CD4-positive, alpha-beta T cell treated with Interleukin-15 for 4 hours (primary cell): ENCODE data around the gene COTL1.
A peak's percentile ranks its signal among the peaks of the same experiment; 100 is the strongest.

Source experiments
- DNase-seq: peaks from one replicate; pipeline ENCODE4 v3.0.0-alpha.2; 2020; ENCODE audit warnings: low spot score

COTL1 gene

DNA sequence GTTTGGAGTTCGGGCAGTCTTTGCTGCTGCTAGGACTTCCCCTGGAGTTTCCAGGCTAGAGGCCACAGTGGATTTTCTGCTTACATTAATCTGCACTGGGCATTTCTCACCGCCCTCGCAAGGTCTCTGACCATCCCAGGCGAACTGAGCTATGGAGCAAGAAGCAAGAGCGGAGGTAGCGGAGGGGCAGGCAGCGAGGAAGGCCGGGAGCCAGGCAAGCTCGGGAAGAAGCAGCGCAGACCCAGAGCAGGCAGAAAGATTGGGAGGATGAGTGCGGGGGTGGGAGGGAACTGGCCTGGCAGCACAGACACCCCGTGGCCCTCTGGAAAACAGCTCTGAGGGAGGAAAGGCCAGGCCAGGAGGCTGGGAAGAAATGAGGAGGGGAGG, 3.8 kb downstream of the COTL1 start:
- no peak for DNase-seq

GRCh38 chr16:84613408-84614072, 4.3 kb downstream of the COTL1 start:
- DNase-seq: no peak

DNA sequence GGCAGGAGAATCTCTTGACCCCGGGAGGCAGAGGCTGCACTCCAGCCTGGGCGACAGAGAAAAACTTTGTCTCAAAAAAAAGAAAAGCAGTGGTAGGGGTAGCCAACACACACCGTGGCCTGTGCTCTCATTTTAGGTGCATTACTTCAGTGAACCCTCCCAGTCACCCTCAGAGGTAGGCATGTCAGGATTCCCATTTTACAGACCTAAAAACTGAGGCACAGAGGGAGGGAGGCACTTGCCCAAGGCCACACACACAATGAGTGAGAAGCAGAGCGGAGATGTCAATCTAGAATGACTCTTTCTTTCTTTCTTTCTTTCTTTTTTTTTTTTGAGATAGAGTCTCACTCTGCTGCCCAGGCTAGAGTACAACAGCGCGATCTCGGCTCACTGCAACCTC, 5.2 kb downstream of the COTL1 start:
- no peak for DNase-seq

- no peak for DNase-seq
These were observed 6.8 kb downstream of the COTL1 start for GRCh38 chr16:84611041-84611440.

DNA sequence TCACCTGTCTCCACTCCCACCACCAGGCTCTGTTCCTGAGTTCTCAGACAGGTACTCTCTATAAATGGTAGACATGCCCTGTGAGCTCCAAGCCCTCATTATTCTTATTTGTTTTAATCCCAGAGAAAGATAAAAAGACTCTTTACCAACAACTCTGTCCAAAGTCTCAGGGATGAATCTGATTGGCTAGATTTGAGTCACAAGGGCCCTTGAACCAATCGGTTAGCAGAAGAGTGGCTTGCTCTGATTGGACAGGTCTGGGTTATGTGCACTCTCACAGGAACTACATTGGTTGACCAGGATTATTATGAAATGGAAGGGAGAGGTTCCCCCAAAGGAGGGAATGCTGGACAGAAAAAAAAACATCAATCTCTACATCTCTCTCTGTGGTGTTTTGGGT, 7.5 kb downstream of the COTL1 start:
- no peak for DNase-seq

- DNase-seq: no peak
These were observed 8.2 kb downstream of the COTL1 start for GRCh38 chr16:84609563-84610177.

GRCh38 chr16:84608282-84608681, 9.6 kb downstream of the COTL1 start:
- DNase-seq: peak; percentile 61

DNA sequence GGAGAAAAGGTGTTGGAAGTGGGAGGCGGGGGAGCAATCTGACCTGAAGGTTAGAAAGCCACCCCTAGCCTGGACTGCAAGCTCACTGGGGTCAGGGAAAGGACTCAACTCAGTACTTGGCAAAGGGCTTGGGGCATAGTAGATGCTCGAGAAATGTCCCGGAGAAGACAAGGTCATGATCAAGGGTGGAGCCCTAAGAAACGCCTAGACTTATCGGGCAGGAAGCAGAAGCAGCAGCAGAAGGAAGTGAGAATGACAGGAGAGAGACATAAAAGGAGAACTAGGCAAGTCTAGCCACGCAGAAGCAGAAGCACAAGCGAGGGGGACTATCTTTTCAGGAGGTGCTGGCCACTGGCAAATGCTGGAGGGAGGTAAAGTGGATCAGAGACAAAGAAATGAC, 10.2 kb downstream of the COTL1 start:
- peak; percentile 51 for DNase-seq

DNA sequence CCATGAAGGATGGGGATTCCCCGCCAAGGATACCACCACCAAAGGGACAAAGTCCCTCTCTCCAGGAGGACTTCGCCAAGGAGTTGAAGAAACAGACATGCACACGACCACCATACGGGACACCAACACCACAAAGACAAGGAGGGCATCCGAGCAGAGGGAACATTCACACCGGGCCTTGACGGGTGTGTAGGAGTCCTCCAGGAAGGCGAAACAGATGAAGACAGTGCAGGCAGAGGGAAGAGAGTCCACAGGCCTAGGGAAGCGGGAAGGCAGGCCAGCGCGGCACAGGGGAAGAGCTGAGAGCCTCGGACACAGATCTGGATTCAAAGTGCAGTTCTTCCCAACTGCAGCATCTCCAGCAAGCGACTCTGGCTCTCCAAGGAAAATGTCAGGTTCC, 10.8 kb downstream of the COTL1 start:
- no peak for DNase-seq

DNA sequence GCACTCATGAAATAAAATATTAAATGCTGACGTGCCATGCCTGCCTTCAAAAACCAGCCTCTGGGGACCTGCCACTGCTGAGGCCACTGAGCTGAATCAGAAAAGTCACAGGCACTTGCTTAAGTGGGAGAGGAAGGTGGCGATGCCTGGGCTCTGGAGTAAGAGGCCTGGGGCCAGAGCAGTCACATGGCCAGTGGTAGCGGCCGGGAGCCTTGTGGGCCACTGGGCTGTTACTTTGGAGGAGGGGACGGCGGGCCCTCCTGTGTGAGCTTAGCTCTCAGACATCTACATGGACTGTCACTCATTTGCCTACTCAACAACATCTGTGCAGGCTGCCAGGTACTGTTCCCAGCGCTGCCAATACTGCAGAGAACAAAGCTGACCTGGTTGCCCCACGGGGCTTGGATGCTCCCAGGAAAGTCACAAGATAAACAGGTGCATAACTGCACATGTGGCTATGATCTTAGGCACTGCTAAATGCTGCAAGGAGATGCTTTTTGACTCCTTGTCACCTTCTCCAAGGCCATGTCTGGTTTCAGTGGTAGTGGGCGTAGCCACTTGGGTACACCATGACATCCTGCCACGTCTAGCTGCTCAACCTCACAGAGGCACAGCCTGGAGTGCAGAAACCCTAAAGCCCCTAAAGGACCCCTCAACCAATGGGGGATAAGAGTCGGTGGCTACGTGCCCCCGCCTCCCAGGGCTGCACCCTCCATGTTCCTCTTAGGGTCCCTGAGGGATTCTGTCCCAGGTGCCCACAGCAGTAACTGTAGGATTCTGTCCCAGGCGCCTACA, 11.6 kb downstream of the COTL1 start:
- peak; percentile 44 for DNase-seq

- no peak for DNase-seq
These were observed 12.5 kb downstream of the COTL1 start for GRCh38 chr16:84605339-84605848.

GRCh38 chr16:84604477-84605013, 13.3 kb downstream of the COTL1 start:
- no peak for DNase-seq

DNA sequence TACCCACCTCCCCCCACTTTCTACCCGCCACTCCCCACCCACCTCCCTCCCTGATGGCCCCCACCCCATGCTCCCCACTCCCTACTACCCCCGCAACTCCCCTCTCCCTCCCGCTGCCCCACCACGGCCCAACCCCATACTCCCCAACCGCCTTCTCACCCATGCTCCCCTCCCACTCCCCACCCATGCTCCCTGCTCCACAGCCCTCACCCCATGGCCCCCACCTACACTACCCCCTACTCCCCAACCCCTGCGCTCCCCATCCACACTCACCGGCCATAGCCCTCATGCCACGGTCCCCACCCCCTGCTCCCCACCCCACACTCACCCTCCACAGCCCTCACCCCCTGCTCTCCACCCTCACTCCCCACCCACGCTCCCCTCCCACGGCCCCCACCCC, 13.9 kb downstream of the COTL1 start:
- no peak for DNase-seq

GRCh38 chr16:84603140-84603816, 14.6 kb downstream of the COTL1 start:
- peak; percentile 51 for DNase-seq

DNA sequence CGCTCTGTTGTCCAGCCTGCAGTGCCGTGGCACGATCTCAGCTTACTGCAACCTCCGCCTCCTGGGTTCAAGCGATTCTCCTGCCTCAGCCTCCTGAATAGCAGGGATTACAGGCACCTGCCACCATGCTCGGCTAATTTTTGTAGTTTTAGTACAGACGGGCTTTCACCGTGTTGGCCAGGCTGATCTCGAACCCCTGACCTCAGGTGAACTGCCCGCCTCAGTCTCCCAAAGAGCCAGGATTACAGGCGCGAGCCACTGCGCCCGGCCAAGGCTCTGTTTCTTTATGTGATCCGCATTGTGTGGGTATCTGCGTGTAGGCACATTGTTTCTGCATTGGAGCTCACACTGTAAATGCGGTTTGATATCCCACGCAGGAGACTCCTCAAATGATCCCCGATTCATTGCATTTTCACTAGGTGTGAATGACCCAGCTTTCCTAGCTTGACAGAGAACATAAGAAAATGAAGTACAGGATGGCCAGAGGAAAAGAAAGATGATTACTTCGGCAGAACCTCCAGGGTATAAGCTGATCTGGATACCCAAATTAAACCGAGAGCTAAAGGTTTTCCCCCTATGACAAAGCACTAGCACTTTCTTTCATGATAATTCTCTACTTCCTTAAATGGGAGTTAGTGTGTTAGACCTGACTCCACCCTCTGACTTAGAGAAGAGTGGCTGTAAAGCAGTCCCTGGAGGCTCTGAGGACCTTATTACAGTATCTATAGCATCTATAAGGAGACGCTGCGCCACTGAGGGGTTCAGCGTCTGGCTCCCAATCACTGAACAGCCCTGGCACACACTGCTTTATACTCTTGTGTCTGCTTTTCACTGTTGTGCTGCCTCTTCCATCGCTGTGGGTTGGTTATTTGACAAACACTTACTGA, 17.3 kb downstream of the COTL1 start:
- DNase-seq: peak; percentile 69

DNA sequence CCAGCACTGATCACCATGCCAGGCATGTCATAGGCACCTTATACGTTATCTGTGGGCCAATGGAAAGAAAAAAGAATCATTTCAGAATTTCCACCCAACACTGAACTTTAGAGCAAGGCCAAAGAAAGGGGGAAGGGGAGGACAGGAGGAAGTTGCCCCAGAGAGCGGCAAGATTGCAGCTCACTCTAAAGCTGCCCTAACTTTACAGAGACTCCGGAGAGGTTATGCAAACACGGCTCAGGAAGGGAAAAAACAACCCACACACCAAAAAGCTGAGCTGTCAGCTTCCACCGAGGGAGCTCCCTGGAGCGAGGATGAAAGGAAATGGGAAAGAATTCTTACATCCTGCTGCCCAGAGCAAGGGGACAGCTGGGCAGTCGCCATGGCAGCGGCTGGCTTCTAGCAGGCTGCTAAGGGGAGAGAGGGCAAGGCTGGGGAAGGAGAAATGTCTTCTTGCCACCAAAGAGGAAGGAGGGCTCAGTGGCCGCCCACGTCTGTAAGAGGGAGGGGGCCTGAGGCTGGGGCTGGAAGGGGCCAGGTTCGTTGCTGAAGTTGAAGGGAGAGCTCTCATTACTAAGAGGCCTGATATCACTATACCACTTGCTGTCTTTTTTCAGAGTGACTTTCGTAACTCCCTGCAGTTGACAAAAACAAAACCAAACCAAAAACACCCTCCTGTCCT, 18.2 kb downstream of the COTL1 start:
- DNase-seq: peak; percentile 47

GRCh38 chr16:84598360-84598759, 19.5 kb downstream of the COTL1 start:
- DNase-seq: no peak

DNA sequence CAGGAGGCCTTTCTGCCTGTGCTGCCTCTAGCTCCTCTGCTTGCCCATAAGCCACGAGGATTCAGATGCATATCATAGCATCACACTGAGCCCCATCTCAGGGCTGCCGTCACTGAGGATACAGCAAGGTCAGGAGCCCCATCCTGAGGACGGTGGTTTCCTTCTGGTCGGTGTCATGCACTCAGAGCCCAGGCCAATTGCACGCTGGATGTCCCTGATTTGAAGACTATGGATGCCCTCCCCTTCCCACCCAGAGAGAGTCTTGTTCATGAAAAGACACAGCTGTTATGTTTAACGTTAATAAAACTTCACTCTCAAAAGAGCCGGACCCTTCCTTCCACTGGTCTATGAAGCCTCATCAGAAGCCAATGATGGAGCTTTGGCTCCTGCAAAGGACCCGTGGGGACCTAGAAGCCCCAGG, 19.9 kb downstream of the COTL1 start:
- no peak for DNase-seq

DNA sequence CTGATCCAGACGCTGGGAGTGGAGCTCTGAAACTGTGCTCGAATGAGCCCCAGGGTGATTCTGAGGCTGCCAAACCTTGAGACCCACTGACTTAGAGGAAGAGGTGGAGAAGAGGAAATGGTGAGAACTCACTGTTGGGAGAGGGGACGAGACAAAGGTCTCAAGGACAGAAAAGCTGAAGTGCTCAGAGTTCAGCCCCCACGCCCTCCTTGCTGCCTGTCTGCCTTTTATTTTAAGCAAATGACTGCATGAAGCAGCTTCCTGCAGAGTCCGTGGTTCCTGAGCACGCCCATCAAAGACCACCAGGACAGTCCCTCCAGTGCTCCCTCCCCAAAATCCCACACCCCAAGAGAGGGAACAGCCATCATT, 20.4 kb downstream of the COTL1 start:
- DNase-seq: no peak

DNA sequence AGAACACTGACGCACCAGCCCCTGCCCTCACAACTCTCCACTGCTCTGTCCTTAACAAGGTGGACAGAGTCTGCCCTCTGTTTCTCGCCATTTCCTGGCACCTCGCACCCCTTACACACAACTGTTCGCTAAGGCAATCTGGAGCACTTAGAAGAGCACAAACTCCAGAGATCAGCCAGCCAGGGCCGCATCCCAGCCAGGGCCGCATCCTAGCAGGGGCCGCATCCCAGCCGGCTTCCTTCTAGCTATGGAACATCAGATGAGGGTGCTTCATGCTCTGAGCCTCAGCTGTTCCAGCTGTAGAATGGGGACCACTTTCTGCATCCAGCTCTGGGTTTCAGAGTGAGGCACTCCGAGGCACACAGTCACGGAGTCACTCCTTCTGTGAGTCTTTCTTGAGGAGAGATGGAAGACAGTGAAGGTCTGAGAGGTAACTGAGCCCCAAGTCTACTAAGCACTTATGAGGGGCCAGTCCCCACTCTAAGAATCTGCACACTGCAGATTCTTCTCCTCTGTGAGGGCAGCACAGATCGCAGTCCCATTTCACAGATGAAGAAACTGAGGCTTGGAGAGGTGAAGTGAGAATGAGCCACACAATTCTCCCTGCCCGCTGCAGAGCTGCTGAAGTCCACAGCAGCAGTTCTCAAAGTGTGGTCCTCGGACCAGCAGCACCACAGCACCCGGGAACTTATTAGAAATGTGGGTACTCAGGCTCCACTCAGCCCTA, 20.9 kb downstream of the COTL1 start:
- DNase-seq: no peak
